RWPE1 (cell line): ENCODE measurements around the gene SUMF1.

Experiments used
- CTCF ChIA-PET: fragments of 350-600 bp; sonication (Branson Sonifier 250); formaldehyde crosslinking; extraction: SDS; loops from one replicate; lab custom pipeline; 2021; lab: Yijun Ruan, JAX
- POLR2A ChIA-PET: fragments of 400-600 bp; formaldehyde crosslinking; extraction: SDS; loops from one replicate; lab custom pipeline; 2020; ENCODE audit warnings: antibody characterized with exemption; ENCODE audit not compliant: low non-redundant PET; lab: Yijun Ruan, JAX
- DNase-seq: peaks from one replicate; pipeline ENCODE4 v3.0.0; 2012; ENCODE audit warnings: low spot score
- H3K27ac ChIP-seq: fragments of 450-650 bp; 2 replicates; pipeline ENCODE4 v1.5.1; 2017
- CTCF ChIP-seq: fragments of 450-650 bp; conservative IDR thresholded peaks from 2 replicates; pipeline ENCODE4 v1.5.1; 2017; ENCODE audit warnings: low read depth, mild to moderate bottlenecking

The SUMF1 gene

GRCh38 chr3:4416427-4416945 is 50.6 kb downstream of the SUMF1 start:
- CTCF ChIA-PET: interaction anchor here (0.7 kb wide), 1 partner anchor 100 kb away, joined by 3 read pairs; no protein-coding TSS in a partner anchor
- peak overlapping the region; percentile 87 for H3K27ac ChIP-seq
- POLR2A ChIA-PET: no interaction called here
- no peak for TF ChIP-seq CTCF
- no peak for DNase-seq

GRCh38 chr3:4413467-4413866 is 53.6 kb downstream of the SUMF1 start:
- TF ChIP-seq CTCF: no peak
- DNase-seq: peak; percentile 8
- ChIA-PET POLR2A (no interaction called here), CTCF (no interaction called here)
- H3K27ac ChIP-seq: peak overlapping the region; percentile 87

- CTCF ChIA-PET: no interaction called here
- POLR2A ChIA-PET: no interaction called here
- DNase-seq: no peak
- no peak overlapping the region for H3K27ac ChIP-seq
- no peak for TF ChIP-seq CTCF
Observed at GRCh38 chr3:4411833-4412232, 55.2 kb downstream of the SUMF1 start.

- ChIA-PET CTCF (no interaction called here), POLR2A (no interaction called here)
- no peak for TF ChIP-seq CTCF
- no peak for DNase-seq
- H3K27ac ChIP-seq: no peak overlapping the region
Observed at GRCh38 chr3:4411236-4411635, 55.8 kb downstream of the SUMF1 start.

- no peak for DNase-seq
- ChIA-PET CTCF (no interaction called here), POLR2A (no interaction called here)
Observed at GRCh38 chr3:4410606-4411005, 56.5 kb downstream of the SUMF1 start.

GRCh38 chr3:4409971-4410573 is 57.0 kb downstream of the SUMF1 start:
- H3K27ac ChIP-seq: no peak overlapping the region
- CTCF ChIA-PET: no interaction called here
- peak; percentile 2 for DNase-seq
- TF ChIP-seq CTCF: no peak
- POLR2A ChIA-PET: no interaction called here

More at GRCh38 chr3:4410606-4411005, 56.5 kb downstream of the SUMF1 start:
- no peak overlapping the region for H3K27ac ChIP-seq
- no peak for TF ChIP-seq CTCF
